HG03571 (cell line): Measurements from ENCODE around the gene PELI2.

ENCODE experiments used
- ATAC-seq: cut with Tn5 transposase; IDR thresholded peaks from one replicate; pipeline ENCODE4 v1.9.1; 2021; ENCODE audit not compliant: unreplicated experiment

Gene PELI2

GRCh38 chr14:56117765-56118610 lies at the start of gene PELI2:
Gene PELI2 (plus strand): TSS chr14:56118411. CDS start chr14:56118661, 250 bp downstream.
- ATAC-seq = peak; percentile 67

- no peak for ATAC-seq
Measured at GRCh38 chr14:56073799-56074198, 44.4 kb upstream of the PELI2 start.

GRCh38 chr14:56075301-56075700 lies 42.9 kb upstream of the PELI2 start:
- no peak for ATAC-seq

- no peak for ATAC-seq
Measured at GRCh38 chr14:56081139-56081538, 37.1 kb upstream of the PELI2 start.

- no peak for ATAC-seq
Measured at GRCh38 chr14:56082880-56083279, 35.3 kb upstream of the PELI2 start.

- no peak for ATAC-seq
Measured at GRCh38 chr14:56085471-56085870, 32.7 kb upstream of the PELI2 start.

GRCh38 chr14:56087671-56088471 lies 30.3 kb upstream of the PELI2 start:
- no peak for ATAC-seq

GRCh38 chr14:56088941-56089340 lies 29.3 kb upstream of the PELI2 start:
- ATAC-seq = no peak

GRCh38 chr14:56092763-56093162 lies 25.4 kb upstream of the PELI2 start:
- ATAC-seq = no peak

- ATAC-seq = no peak
Measured at GRCh38 chr14:56094076-56094475, 24.1 kb upstream of the PELI2 start.

GRCh38 chr14:56098021-56098420 lies 20.2 kb upstream of the PELI2 start:
- no peak for ATAC-seq

GRCh38 chr14:56099081-56099797 lies 19.0 kb upstream of the PELI2 start:
- no peak for ATAC-seq

GRCh38 chr14:56100556-56100955 lies 17.7 kb upstream of the PELI2 start:
- ATAC-seq = no peak

- ATAC-seq = no peak
Measured at GRCh38 chr14:56102941-56103340, 15.3 kb upstream of the PELI2 start.

- no peak for ATAC-seq
Measured at GRCh38 chr14:56107615-56108014, 10.6 kb upstream of the PELI2 start.

- ATAC-seq = no peak
Measured at GRCh38 chr14:56108057-56108456, 10.2 kb upstream of the PELI2 start.

- ATAC-seq = no peak
Measured at GRCh38 chr14:56112781-56113180, 5.4 kb upstream of the PELI2 start.

GRCh38 chr14:56115334-56115870 lies 2.8 kb upstream of the PELI2 start:
- no peak for ATAC-seq

GRCh38 chr14:56115976-56116893 lies 2.0 kb upstream of the PELI2 start:
- no peak for ATAC-seq

GRCh38 chr14:56118611-56119181 lies 485 bp downstream of the PELI2 start:
- ATAC-seq = peak; percentile 24
